Kidney tubule cell (primary cell): ENCODE measurements around the gene ATP6V0D1.

Experiments used
- DNase-seq: peaks from one replicate; pipeline ENCODE4 v3.0.0-alpha.2; 2018; ENCODE audit warnings: low spot score

Gene ATP6V0D1

GRCh38 chr16:67445441-67445912, 35.5 kb downstream of the ATP6V0D1 start:
- DNase-seq: no peak

- DNase-seq: no peak
These were observed 35.9 kb downstream of the ATP6V0D1 start for GRCh38 chr16:67445126-67445426.

GRCh38 chr16:67444259-67445125, 36.5 kb downstream of the ATP6V0D1 start:
- DNase-seq: peak; percentile 67

- no peak for DNase-seq
These were observed 37.7 kb downstream of the ATP6V0D1 start for GRCh38 chr16:67443265-67443664.

GRCh38 chr16:67442581-67443255, 38.2 kb downstream of the ATP6V0D1 start:
- no peak for DNase-seq

- no peak for DNase-seq
These were observed 39.0 kb downstream of the ATP6V0D1 start for GRCh38 chr16:67441907-67442306.

- peak; percentile 50 for DNase-seq
These were observed 39.6 kb downstream of the ATP6V0D1 start for GRCh38 chr16:67441271-67441753.

GRCh38 chr16:67438824-67439393, 42.0 kb downstream of the ATP6V0D1 start:
- no peak for DNase-seq

GRCh38 chr16:67438098-67438791, 42.7 kb downstream of the ATP6V0D1 start:
- DNase-seq: no peak

- no peak for DNase-seq
These were observed 43.4 kb downstream of the ATP6V0D1 start for GRCh38 chr16:67437513-67437912.

GRCh38 chr16:67436640-67437193, 44.2 kb downstream of the ATP6V0D1 start:
- no peak for DNase-seq

GRCh38 chr16:67435758-67436164, 45.2 kb downstream of the ATP6V0D1 start:
- no peak for DNase-seq

- no peak for DNase-seq
These were observed 47.7 kb downstream of the ATP6V0D1 start for GRCh38 chr16:67433131-67433719.

GRCh38 chr16:67432506-67432890, 48.5 kb downstream of the ATP6V0D1 start:
- no peak for DNase-seq

GRCh38 chr16:67431775-67432505, 49.0 kb downstream of the ATP6V0D1 start:
- DNase-seq: no peak

- DNase-seq: peak; percentile 71
These were observed 49.8 kb downstream of the ATP6V0D1 start, which contains the start of gene HSD11B2 for GRCh38 chr16:67430977-67431774. HSD11B2 (plus strand) TSS chr16:67431121; CDS start chr16:67431249, 128 bp downstream.

- peak; percentile 33 for DNase-seq
These were observed 50.4 kb downstream of the ATP6V0D1 start for GRCh38 chr16:67430504-67430976.

- DNase-seq: no peak
These were observed 51.0 kb downstream of the ATP6V0D1 start for GRCh38 chr16:67429799-67430503.
